ENCODE measurements around the gene FASTK.

Gene FASTK

DNA sequence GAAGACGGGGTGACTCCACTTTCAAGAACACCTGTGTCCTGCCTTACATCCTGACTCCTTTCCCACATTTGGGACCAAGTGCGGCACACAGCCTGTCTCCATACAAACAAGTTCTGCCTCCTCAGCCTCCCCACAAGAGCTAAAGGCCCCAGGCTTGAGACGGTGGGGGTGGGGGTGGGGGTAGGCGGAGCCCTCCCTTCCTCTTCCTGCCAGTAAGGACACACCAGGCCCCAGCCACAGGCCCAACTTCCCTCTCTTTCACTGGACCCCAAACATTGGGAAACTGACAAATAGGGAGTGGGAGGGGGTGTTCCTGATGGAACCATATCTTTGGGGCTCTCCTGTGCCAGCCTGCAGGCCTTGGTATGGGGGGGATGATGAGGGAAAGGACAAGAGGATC lies 27.5 kb downstream of the FASTK start:
- peaks cover 19 to 41% of the 10 kb centered on the region in 2 experiments for H3K36me3 ChIP-seq (ENCODE audit: control insufficient read depth in 1 of 2, insufficient read depth in 2 of 2, low read depth in 1 of 2, low read length in 2 of 2)
- peaks cover 8 to 16% of the 10 kb centered on the region in 2 experiments for H3K27me3 ChIP-seq (ENCODE audit: control insufficient read depth in 1 of 2, insufficient read depth in 1 of 2, low read length in 2 of 2)
- no peak overlapping the region for H2AK5ac ChIP-seq (ENCODE audit: low read length, severe bottlenecking)
- no peak overlapping the region for H2AFZ ChIP-seq (ENCODE audit: low read depth, low read length)
- no peak overlapping the region for H4K8ac ChIP-seq (ENCODE audit: low read length)
- no peak overlapping the region for H2BK15ac ChIP-seq (ENCODE audit: low read depth, poor library complexity, severe bottlenecking)
- no peak overlapping the region for H3K9ac ChIP-seq (ENCODE audit: low read length)
- no peak overlapping the region for H4K91ac ChIP-seq (ENCODE audit: low read length)
- H3K4me2 ChIP-seq (ENCODE audit: low read length, poor library complexity, severe bottlenecking): no peak overlapping the region
- no peak for DNase-seq
- no CpG with 5 or more reads among the region's 4 CpGs for WGBS
- H2BK5ac ChIP-seq (ENCODE audit: low read depth, low read length, poor library complexity, severe bottlenecking): no peak overlapping the region
- no peak overlapping the region for H3K4ac ChIP-seq (ENCODE audit: low read depth in 1 of 2, low read length in 2 of 2)
- no peak overlapping the region for H3K23ac ChIP-seq (ENCODE audit: low read length in 2 of 2)
- H3K79me1 ChIP-seq (replicated peaks; ENCODE audit: low read length, poor library complexity, severe bottlenecking): peaks cover 15% of the 10 kb centered on the region
- no peak overlapping the region for H3K14ac ChIP-seq (ENCODE audit: low read length in 2 of 2)
- H3K4me3 ChIP-seq (ENCODE audit: insufficient read depth in 1 of 2, low read depth in 1 of 2, low read length in 2 of 2): no peak overlapping the region
- H3K9me3 ChIP-seq (ENCODE audit: control insufficient read depth, low read length): no peaks in the 10 kb centered on the region
- H3K4me1 ChIP-seq (ENCODE audit: control insufficient read depth, insufficient read depth, low read depth, low read length): peaks cover 18% of the 10 kb centered on the region
- H3K18ac ChIP-seq (ENCODE audit: low read depth in 1 of 2, low read length in 2 of 2): no peak overlapping the region
- H3K27ac ChIP-seq (ENCODE audit: low read length, poor library complexity, severe bottlenecking): no peak overlapping the region
- H2BK12ac ChIP-seq (ENCODE audit: low read length in 2 of 2): no peak overlapping the region
- no peak overlapping the region for H2BK120ac ChIP-seq (ENCODE audit: low read depth, low read length)

DNA sequence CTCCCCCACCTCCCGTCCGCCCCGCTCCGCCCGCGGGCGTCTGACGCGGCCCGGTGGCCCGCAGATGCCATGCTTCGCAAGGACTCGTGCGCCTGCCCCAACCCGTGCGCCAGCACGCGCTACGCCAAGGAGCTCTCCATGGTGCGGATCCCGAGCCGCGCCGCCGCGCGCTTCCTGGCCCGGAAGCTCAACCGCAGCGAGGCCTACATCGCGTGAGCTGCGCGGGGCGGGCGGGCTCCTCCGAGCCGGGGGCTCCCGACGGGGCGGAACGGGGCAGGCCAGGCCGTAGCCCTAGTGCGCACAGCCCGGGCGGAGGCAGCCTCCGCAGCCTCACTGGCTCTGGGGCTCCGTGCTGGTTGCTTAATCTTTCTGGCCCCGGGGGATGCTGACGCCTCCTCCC lies 29.5 kb downstream of the FASTK start:
- no peak overlapping the region for H4K8ac ChIP-seq (ENCODE audit: low read length)
- peak; percentile 87 for DNase-seq
- no peak overlapping the region for H2BK5ac ChIP-seq (ENCODE audit: low read depth, low read length, poor library complexity, severe bottlenecking)
- no peak overlapping the region for H3K14ac ChIP-seq (ENCODE audit: low read length in 2 of 2)
- H3K4me2 ChIP-seq (ENCODE audit: low read length, poor library complexity, severe bottlenecking): peak overlapping the region; percentile 62
- no peak overlapping the region for H3K18ac ChIP-seq (ENCODE audit: low read depth in 1 of 2, low read length in 2 of 2)
- H3K4me1 ChIP-seq (ENCODE audit: control insufficient read depth, insufficient read depth, low read depth, low read length): peaks cover 17% of the 10 kb centered on the region
- H3K4me3 ChIP-seq (ENCODE audit: insufficient read depth in 1 of 2, low read depth in 1 of 2, low read length in 2 of 2): peak overlapping the region; percentile 3 to 37
- H3K4ac ChIP-seq (ENCODE audit: low read depth in 1 of 2, low read length in 2 of 2): no peak overlapping the region
- peaks cover 8 to 16% of the 10 kb centered on the region in 2 experiments for H3K27me3 ChIP-seq (ENCODE audit: control insufficient read depth in 1 of 2, insufficient read depth in 1 of 2, low read length in 2 of 2)
- no peak overlapping the region for H4K91ac ChIP-seq (ENCODE audit: low read length)
- no peak overlapping the region for H3K27ac ChIP-seq (ENCODE audit: low read length, poor library complexity, severe bottlenecking)
- no peaks in the 10 kb centered on the region for H3K9me3 ChIP-seq (ENCODE audit: control insufficient read depth, low read length)
- no peak overlapping the region for H3K23ac ChIP-seq (ENCODE audit: low read length in 2 of 2)
- 2% methylated on average over 44 of the region's 50 CpGs for WGBS
- H2BK15ac ChIP-seq (ENCODE audit: low read depth, poor library complexity, severe bottlenecking): peak overlapping the region; percentile 49
- H2AK5ac ChIP-seq (ENCODE audit: low read length, severe bottlenecking): no peak overlapping the region
- H2BK12ac ChIP-seq (ENCODE audit: low read length in 2 of 2): no peak overlapping the region
- no peak overlapping the region for H2AFZ ChIP-seq (ENCODE audit: low read depth, low read length)
- no peak overlapping the region for H2BK120ac ChIP-seq (ENCODE audit: low read depth, low read length)
- H3K79me1 ChIP-seq (replicated peaks; ENCODE audit: low read length, poor library complexity, severe bottlenecking): peaks cover 4% of the 10 kb centered on the region
- peaks cover 19 to 47% of the 10 kb centered on the region in 2 experiments for H3K36me3 ChIP-seq (ENCODE audit: control insufficient read depth in 1 of 2, insufficient read depth in 2 of 2, low read depth in 1 of 2, low read length in 2 of 2)
- no peak overlapping the region for H3K9ac ChIP-seq (ENCODE audit: low read length)

DNA sequence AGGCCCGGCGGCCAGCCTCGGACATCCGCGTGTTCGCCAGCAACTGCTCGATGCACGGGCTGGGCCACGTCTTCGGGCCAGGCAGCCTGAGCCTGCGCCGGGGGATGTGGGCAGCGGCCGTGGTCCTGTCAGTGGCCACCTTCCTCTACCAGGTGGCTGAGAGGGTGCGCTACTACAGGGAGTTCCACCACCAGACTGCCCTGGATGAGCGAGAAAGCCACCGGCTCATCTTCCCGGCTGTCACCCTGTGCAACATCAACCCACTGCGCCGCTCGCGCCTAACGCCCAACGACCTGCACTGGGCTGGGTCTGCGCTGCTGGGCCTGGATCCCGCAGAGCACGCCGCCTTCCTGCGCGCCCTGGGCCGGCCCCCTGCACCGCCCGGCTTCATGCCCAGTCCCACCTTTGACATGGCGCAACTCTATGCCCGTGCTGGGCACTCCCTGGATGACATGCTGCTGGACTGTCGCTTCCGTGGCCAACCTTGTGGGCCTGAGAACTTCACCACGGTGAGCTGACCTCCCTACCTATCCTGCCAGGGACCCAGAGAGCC lies 31.6 kb downstream of the FASTK start:
- Histone ChIP-seq H3K4me3 (ENCODE audit: insufficient read depth in 1 of 2, low read depth in 1 of 2, low read length in 2 of 2) (no peak overlapping the region), H3K4me2 (ENCODE audit: low read length, poor library complexity, severe bottlenecking) (no peak overlapping the region)

DNA sequence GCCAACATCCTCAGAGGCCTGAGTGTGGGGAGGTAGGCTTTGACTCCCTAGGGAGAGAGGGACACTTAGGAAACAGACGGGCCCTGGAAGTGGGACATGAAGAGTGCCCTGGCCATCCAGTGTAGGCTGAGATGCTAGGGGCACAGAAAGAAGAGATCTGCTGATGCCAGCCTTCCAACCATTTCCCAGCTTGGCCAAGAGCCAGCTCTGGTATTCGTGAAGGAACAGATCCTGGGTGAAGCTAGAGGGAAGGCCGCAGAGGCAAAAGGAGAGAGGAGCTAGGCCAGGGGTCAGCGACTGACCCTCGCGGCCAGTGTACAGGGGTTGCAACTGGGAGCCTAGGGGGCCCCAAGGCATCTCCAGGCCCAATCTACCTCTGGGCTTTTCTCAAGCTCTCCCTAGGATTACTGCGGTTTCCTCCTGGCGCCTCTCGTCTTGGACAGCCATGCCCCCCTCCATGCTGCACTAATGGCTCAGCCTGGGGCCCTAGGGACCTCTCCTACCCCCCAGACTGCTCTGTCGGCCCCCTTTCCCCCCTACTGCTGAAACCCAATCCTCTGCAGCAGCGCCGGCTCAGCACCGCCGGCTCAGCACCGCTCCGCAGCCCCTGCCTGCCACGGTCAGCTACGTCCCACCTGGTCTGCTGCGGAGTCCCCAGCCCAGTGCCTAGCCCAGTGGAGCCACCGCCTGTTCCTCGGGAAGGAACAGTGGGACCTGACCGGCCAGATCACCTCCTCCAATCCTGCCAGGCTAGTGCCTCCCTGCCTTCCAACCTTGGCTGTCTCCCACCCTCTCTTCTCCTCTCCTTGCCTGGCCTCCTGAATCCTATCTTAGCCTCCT lies 32.4 kb downstream of the FASTK start, which contains the start of gene ASIC3:
Gene ASIC3 (plus strand): TSS at position 556 of the 840 bp plus-strand sequence. CDS start 355 bp downstream, outside the sequence.
- Histone ChIP-seq H4K91ac (ENCODE audit: low read length) (peak within 1 kb of the TSS; percentile 52), H2AK5ac (ENCODE audit: low read length, severe bottlenecking) (no peak within 1 kb of the TSS), H4K8ac (ENCODE audit: low read length) (no peak within 1 kb of the TSS), H3K4me1 (ENCODE audit: control insufficient read depth, insufficient read depth, low read depth, low read length) (peaks cover 17% of the 10 kb centered on the region), H3K18ac (ENCODE audit: low read depth in 1 of 2, low read length in 2 of 2) (no peak within 1 kb of the TSS), H2BK12ac (ENCODE audit: low read length in 2 of 2) (no peak within 1 kb of the TSS), H3K27ac (ENCODE audit: low read length, poor library complexity, severe bottlenecking) (no peak within 1 kb of the TSS), H3K4me3 (ENCODE audit: insufficient read depth in 1 of 2, low read depth in 1 of 2, low read length in 2 of 2) (no peak within 1 kb of the TSS), H3K9ac (ENCODE audit: low read length) (peak within 1 kb of the TSS; percentile 55), H2BK15ac (ENCODE audit: low read depth, poor library complexity, severe bottlenecking) (peak within 1 kb of the TSS; percentile 83), H3K36me3 (ENCODE audit: control insufficient read depth in 1 of 2, insufficient read depth in 2 of 2, low read depth in 1 of 2, low read length in 2 of 2) (peaks cover 11 to 46% of the 10 kb centered on the region in 2 experiments), H3K4me2 (ENCODE audit: low read length, poor library complexity, severe bottlenecking) (no peak within 1 kb of the TSS), H2AFZ (ENCODE audit: low read depth, low read length) (no peak within 1 kb of the TSS), H3K23ac (ENCODE audit: low read length in 2 of 2) (no peak within 1 kb of the TSS), H3K4ac (ENCODE audit: low read depth in 1 of 2, low read length in 2 of 2) (no peak within 1 kb of the TSS), H3K79me1 (replicated peaks; ENCODE audit: low read length, poor library complexity, severe bottlenecking) (no peaks in the 10 kb centered on the region), H3K9me3 (ENCODE audit: control insufficient read depth, low read length) (no peaks in the 10 kb centered on the region), H2BK120ac (ENCODE audit: low read depth, low read length) (no peak within 1 kb of the TSS), H3K14ac (ENCODE audit: low read length in 2 of 2) (no peak within 1 kb of the TSS), H3K27me3 (ENCODE audit: control insufficient read depth in 1 of 2, insufficient read depth in 1 of 2, low read length in 2 of 2) (peaks cover 8 to 16% of the 10 kb centered on the region in 2 experiments), H2BK5ac (ENCODE audit: low read depth, low read length, poor library complexity, severe bottlenecking) (no peak within 1 kb of the TSS)
- 88% methylated on average over 22 of the region's 22 CpGs for WGBS
- no peak for DNase-seq

More for the DNA sequence above, 31.6 kb downstream of the FASTK start:
- Histone ChIP-seq H2BK5ac (ENCODE audit: low read depth, low read length, poor library complexity, severe bottlenecking) (no peak overlapping the region), H3K36me3 (ENCODE audit: control insufficient read depth in 1 of 2, insufficient read depth in 2 of 2, low read depth in 1 of 2, low read length in 2 of 2) (peaks cover 18 to 46% of the 10 kb centered on the region in 2 experiments), H3K23ac (ENCODE audit: low read length in 2 of 2) (no peak overlapping the region), H3K9ac (ENCODE audit: low read length) (no peak overlapping the region), H3K18ac (ENCODE audit: low read depth in 1 of 2, low read length in 2 of 2) (no peak overlapping the region), H3K27ac (ENCODE audit: low read length, poor library complexity, severe bottlenecking) (no peak overlapping the region), H3K27me3 (ENCODE audit: control insufficient read depth in 1 of 2, insufficient read depth in 1 of 2, low read length in 2 of 2) (peaks cover 8 to 16% of the 10 kb centered on the region in 2 experiments), H3K4ac (ENCODE audit: low read depth in 1 of 2, low read length in 2 of 2) (no peak overlapping the region), H2AK5ac (ENCODE audit: low read length, severe bottlenecking) (no peak overlapping the region), H2BK120ac (ENCODE audit: low read depth, low read length) (no peak overlapping the region), H3K14ac (ENCODE audit: low read length in 2 of 2) (no peak overlapping the region), H2AFZ (ENCODE audit: low read depth, low read length) (no peak overlapping the region), H3K4me1 (ENCODE audit: control insufficient read depth, insufficient read depth, low read depth, low read length) (peaks cover 17% of the 10 kb centered on the region), H2BK15ac (ENCODE audit: low read depth, poor library complexity, severe bottlenecking) (peak overlapping the region; percentile 83), H3K79me1 (replicated peaks; ENCODE audit: low read length, poor library complexity, severe bottlenecking) (no peaks in the 10 kb centered on the region), H2BK12ac (ENCODE audit: low read length in 2 of 2) (no peak overlapping the region), H3K9me3 (ENCODE audit: control insufficient read depth, low read length) (no peaks in the 10 kb centered on the region), H4K8ac (ENCODE audit: low read length) (no peak overlapping the region), H4K91ac (ENCODE audit: low read length) (peak overlapping the region; percentile 52)
- DNase-seq: no peak
- WGBS: 94% methylated on average over 38 of the region's 38 CpGs
